ENCODE data around the gene KCNK15.
"Not testable (repeated sequence)": the region's sequence is repeated elsewhere in the genome, so short reads cannot be mapped to it uniquely, and the experiment has no call there.

The KCNK15 gene

GRCh38 chr20:44745598-44746366, at the start of gene KCNK15:
Gene KCNK15, plus strand, starts transcription at chr20:44745865. Its CDS starts 46 bp downstream, at chr20:44745911.
- DNase-seq, result no peak

GRCh38 chr20:44696315-44696714, 49.4 kb upstream of the KCNK15 start:
- DNase-seq, result no peak

GRCh38 chr20:44697041-44697440, 48.6 kb upstream of the KCNK15 start:
- not testable (repeated sequence) for DNase-seq

GRCh38 chr20:44698351-44698750, 47.3 kb upstream of the KCNK15 start:
- DNase-seq, result no peak

GRCh38 chr20:44700306-44700705, 45.4 kb upstream of the KCNK15 start:
- no peak for DNase-seq

GRCh38 chr20:44701118-44701857, 44.4 kb upstream of the KCNK15 start:
- DNase-seq, result no peak

- DNase-seq, result no peak
These were observed 43.8 kb upstream of the KCNK15 start for GRCh38 chr20:44701858-44702256.

- no peak for DNase-seq
These were observed 42.9 kb upstream of the KCNK15 start for GRCh38 chr20:44702776-44703175.

GRCh38 chr20:44703183-44703925, 42.3 kb upstream of the KCNK15 start:
- no peak for DNase-seq

GRCh38 chr20:44703956-44704488, 41.6 kb upstream of the KCNK15 start:
- DNase-seq, result no peak

- no peak for DNase-seq
These were observed 41.1 kb upstream of the KCNK15 start for GRCh38 chr20:44704551-44704971.

GRCh38 chr20:44705364-44706094, 40.1 kb upstream of the KCNK15 start:
- no peak for DNase-seq

GRCh38 chr20:44706301-44707017, 39.2 kb upstream of the KCNK15 start:
- DNase-seq, result no peak

GRCh38 chr20:44707018-44707579, 38.6 kb upstream of the KCNK15 start:
- DNase-seq, result no peak

GRCh38 chr20:44709380-44709779, 36.3 kb upstream of the KCNK15 start:
- no peak for DNase-seq

GRCh38 chr20:44709797-44710196, 35.9 kb upstream of the KCNK15 start:
- no peak for DNase-seq

- no peak for DNase-seq
These were observed 34.4 kb upstream of the KCNK15 start for GRCh38 chr20:44711237-44711636.

GRCh38 chr20:44714102-44714700, 31.5 kb upstream of the KCNK15 start:
- no peak for DNase-seq

- DNase-seq, result no peak
These were observed 30.8 kb upstream of the KCNK15 start, which contains the start of gene CCN5 for GRCh38 chr20:44714701-44715498. Gene CCN5, plus strand, starts transcription at chr20:44715369. Its CDS starts 22 bp downstream, at chr20:44715391.
